Kidney capillary endothelial cell (primary cell): ENCODE results near the gene THADA.

Source experiments
- DNase-seq: peaks from one replicate; pipeline ENCODE4 v3.0.0-alpha.2; 2018; ENCODE audit warnings: low spot score

The THADA gene

GRCh38 chr2:43346602-43347567 lies 249.0 kb downstream of the THADA start:
- DNase-seq = no peak

GRCh38 chr2:43345872-43346271 lies 250.0 kb downstream of the THADA start:
- DNase-seq = no peak

- no peak for DNase-seq
These were observed 250.4 kb downstream of the THADA start for GRCh38 chr2:43345391-43345813.

GRCh38 chr2:43344868-43345373 lies 250.9 kb downstream of the THADA start:
- DNase-seq = no peak

GRCh38 chr2:43343573-43344304 lies 252.1 kb downstream of the THADA start:
- no peak for DNase-seq

GRCh38 chr2:43341959-43342757 lies 253.7 kb downstream of the THADA start:
- DNase-seq = no peak

- peak; percentile 89 for DNase-seq
These were observed 254.9 kb downstream of the THADA start for GRCh38 chr2:43340945-43341356.

GRCh38 chr2:43340066-43340465 lies 255.8 kb downstream of the THADA start:
- no peak for DNase-seq

GRCh38 chr2:43333656-43334144 lies 262.1 kb downstream of the THADA start:
- DNase-seq = no peak

GRCh38 chr2:43333101-43333655 lies 262.7 kb downstream of the THADA start:
- peak; percentile 63 for DNase-seq

GRCh38 chr2:43332653-43333052 lies 263.2 kb downstream of the THADA start:
- DNase-seq = no peak

GRCh38 chr2:43331422-43331821 lies 264.4 kb downstream of the THADA start:
- DNase-seq = no peak

GRCh38 chr2:43329637-43330036 lies 266.2 kb downstream of the THADA start:
- no peak for DNase-seq

GRCh38 chr2:43328832-43329231 lies 267.0 kb downstream of the THADA start:
- DNase-seq = no peak

- no peak for DNase-seq
These were observed 267.7 kb downstream of the THADA start for GRCh38 chr2:43328133-43328532.

GRCh38 chr2:43327119-43327518 lies 268.7 kb downstream of the THADA start:
- no peak for DNase-seq

GRCh38 chr2:43326101-43326825 lies 269.6 kb downstream of the THADA start:
- DNase-seq = no peak

GRCh38 chr2:43325107-43325811 lies 270.6 kb downstream of the THADA start:
- DNase-seq = peak; percentile 37

GRCh38 chr2:43324259-43325106 lies 271.4 kb downstream of the THADA start:
- no peak for DNase-seq
